DMS53 treated with DMSO at 0.1 percent for 48 hours (cell line): ENCODE results near the gene SPIB.
"Not testable (repeated sequence)": the region's sequence is repeated elsewhere in the genome, so short reads cannot be mapped to it uniquely, and the experiment has no call there.

Experiments
- DNase-seq: peaks from one replicate; lab custom pipeline; 2025; ENCODE audit not compliant: unreplicated experiment; lab: John Stamatoyannopoulos, UW

SPIB gene

DNA sequence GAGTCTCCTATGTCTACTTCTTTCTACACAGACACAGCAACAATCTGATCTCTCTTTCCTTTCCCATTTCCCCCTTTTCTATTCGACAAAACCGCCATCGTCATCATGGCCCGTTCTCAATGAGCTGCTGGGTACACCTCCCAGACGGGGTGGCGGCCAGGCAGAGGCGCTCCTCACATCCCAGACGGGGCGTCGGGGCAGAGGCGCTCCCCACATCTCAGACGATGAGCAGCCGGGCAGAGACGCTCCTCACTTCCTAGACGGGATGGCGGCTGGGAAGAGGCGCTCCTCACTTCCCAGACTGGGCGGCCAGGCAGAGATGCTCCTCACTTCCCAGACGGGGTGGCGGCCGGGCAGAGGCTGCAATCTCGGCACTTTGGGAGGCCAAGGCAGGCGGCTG is 27.8 kb upstream of the SPIB start:
- not testable (repeated sequence) for DNase-seq

GRCh38 chr19:50392759-50393158 is 26.0 kb upstream of the SPIB start:
- DNase-seq: no peak

GRCh38 chr19:50393589-50393988 is 25.1 kb upstream of the SPIB start:
- no peak for DNase-seq

GRCh38 chr19:50394017-50394416 is 24.7 kb upstream of the SPIB start:
- DNase-seq: no peak

GRCh38 chr19:50398675-50399367 is 19.9 kb upstream of the SPIB start:
- DNase-seq: no peak

- DNase-seq: no peak
Measured at GRCh38 chr19:50399368-50399745, 19.4 kb upstream of the SPIB start.

GRCh38 chr19:50401605-50402450 is 16.9 kb upstream of the SPIB start:
- DNase-seq: no peak

DNA sequence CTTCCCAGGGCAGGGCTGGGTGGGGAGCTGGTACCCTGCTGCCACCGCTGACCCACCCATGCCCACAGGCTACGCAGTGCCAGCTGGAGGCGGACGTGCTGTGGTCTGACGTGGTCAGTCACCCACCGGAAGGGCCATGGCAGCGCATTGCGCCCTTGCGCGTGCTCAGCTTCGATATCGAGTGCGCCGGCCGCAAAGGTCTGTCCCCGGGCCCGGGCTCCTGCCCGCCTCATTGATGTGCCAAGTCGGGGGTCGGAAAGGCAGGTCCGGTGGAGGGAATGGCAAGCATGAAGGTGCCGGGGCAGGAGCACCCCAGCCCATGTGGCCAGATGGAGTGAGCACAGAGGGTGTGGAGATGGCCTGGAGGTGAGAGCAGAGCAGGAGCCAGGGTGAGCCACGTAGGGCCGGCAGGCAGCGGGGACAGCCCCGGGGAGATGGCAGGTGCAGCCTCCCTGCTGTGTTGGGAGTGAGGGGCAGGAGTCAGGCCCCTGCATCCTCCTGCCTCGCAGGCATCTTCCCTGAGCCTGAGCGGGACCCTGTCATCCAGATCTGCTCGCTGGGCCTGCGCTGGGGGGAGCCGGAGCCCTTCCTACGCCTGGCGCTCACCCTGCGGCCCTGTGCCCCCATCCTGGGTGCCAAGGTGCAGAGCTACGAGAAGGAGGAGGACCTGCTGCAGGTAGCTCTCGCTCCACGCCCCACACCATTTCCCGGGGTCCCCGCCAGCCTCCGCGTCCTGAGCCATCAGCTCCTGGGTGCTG is 16.0 kb upstream of the SPIB start:
- no peak for DNase-seq

DNA sequence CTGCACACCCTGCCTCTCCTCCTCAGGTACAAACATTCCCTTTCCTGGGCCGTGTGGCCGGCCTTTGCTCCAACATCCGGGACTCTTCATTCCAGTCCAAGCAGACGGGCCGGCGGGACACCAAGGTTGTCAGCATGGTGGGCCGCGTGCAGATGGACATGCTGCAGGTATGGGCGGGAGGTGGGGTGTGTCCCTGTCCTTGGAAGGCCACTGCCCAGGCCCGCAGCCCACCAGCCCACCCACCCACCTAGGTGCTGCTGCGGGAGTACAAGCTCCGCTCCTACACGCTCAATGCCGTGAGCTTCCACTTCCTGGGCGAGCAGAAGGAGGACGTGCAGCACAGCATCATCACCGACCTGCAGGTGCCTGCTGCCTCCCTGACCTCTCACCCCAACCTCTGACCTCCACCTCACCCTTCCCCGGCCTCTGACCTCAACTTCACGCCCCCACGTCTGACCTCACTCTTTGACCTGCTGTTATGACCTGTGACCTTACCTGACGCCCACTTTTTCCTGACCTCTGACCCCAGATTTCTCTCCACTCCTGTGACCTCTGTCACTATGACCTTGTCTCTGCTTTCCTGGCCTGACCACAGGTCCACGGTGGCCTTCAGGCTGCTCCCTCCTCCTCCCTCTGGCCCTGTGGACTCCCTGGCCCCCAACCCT is 12.4 kb upstream of the SPIB start:
- DNase-seq: no peak

DNA sequence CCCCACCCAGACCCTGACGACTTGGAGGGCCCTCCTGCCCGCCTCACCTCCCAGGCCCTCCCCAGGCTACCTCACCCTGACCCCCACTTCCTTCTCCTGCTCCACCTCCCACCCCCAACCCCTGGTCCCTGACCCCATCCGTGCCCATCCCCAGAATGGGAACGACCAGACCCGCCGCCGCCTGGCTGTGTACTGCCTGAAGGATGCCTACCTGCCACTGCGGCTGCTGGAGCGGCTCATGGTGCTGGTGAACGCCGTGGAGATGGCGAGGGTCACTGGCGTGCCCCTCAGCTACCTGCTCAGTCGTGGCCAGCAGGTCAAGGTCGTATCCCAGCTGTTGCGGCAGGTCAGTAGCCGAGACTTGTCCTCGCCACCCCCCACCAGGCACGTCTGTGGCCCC is 11.9 kb upstream of the SPIB start:
- DNase-seq: no peak

DNA sequence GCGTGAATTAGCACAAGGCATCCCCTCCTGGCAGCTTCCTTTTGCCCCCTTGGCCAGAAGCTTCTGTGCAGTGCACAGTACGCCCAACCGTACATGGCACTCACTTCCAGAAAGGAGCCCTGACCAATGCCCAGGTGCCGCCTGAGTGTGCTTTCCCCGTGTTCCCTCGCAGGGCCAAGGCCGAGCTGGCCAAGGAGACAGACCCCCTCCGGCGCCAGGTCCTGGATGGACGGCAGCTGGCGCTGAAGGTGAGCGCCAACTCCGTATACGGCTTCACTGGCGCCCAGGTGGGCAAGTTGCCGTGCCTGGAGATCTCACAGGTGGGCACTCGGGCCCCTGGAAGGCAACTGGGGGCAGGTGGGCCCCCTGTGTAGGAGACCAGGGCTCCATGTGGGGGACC is 9.4 kb upstream of the SPIB start:
- no peak for DNase-seq

DNA sequence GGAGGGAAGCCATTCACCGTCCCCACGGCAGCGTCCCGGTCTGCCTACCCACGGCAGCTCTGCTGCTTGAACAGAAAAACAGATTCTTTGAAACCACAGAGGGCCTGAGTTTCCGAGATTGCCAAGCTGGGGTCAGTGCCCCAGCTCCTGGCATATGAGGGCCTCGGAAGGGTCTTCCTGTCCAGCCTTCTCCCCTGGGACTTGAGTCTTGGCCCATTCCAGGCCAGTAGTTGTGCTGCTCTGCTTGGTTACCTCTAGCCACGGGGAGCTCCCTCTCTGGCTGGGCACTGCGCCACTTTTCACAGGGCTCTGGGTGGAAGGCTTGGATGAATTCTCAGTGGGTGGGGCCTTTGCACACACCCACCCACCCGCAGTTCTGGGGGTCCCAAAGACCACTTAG is 8.6 kb upstream of the SPIB start:
- DNase-seq: no peak

DNA sequence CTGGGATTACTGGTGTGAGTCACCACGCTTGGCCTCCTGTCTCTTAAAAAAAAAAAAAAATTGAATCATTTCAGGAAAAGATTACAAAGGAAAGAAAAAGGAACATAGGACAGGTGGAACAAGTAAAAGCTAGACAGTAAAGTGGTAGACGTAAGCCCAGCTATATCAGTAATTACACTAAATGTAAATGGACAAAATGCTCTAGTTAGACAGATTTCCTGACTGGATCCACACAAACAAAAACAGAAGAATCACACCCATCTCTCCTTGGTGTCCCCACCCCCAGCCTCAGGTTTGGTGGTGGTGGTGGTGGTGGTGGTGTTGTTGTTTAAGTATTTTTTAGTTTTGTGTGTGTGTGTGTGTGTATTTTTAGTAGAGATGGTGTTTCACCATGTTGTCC is 6.3 kb upstream of the SPIB start:
- DNase-seq: no peak

- no peak for DNase-seq
Measured at GRCh38 chr19:50413096-50413495, 5.6 kb upstream of the SPIB start.

DNA sequence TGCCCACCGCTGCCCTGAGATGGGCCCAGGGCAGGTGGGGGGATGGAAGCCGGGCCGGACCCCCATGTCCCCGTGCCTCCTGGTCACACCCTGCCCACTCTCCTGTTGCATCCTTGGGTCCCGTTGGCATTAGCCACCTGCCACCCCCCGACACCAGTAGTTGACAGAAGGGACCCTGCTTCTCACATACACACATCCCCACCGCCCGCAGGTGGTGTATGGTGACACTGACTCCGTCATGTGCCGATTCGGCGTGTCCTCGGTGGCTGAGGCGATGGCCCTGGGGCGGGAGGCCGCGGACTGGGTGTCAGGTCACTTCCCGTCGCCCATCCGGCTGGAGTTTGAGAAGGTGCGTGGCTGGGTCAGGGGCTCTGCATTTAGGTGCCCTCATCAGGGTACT is 5.2 kb upstream of the SPIB start:
- no peak for DNase-seq

DNA sequence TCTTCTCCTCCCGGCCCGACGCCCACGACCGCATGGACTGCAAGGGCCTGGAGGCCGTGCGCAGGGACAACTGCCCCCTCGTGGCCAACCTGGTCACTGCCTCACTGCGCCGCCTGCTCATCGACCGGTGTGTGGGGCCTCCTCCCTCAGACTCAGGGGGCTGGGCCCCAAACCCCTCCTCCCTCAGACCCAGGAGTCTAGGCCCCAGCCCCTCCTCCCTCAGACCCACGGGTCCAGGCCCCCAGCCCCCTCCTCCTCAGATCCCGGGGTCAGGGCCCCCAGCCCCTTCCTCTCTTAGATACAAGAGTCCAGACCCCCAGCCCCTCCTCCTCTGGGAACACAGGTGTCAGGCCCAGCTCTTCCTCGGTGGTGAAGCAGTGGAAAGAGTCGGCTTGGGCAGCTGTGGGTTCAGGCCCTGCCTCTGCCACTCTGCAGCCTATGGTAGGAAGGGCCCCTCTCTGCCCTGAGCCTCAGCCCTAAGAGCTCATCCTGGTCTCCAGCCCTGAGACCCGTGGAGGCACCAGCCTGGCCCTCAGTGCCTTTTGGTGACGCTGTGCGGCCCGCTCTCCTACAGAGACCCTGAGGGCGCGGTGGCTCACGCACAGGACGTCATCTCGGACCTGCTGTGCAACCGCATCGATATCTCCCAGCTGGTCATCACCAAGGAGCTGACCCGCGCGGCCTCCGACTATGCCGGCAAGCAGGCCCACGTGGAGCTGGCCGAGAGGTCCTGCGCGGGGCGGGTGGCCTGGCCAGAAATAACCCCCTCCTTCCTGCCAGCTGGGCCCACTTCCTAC is 3.7 kb upstream of the SPIB start:
- no peak for DNase-seq

DNA sequence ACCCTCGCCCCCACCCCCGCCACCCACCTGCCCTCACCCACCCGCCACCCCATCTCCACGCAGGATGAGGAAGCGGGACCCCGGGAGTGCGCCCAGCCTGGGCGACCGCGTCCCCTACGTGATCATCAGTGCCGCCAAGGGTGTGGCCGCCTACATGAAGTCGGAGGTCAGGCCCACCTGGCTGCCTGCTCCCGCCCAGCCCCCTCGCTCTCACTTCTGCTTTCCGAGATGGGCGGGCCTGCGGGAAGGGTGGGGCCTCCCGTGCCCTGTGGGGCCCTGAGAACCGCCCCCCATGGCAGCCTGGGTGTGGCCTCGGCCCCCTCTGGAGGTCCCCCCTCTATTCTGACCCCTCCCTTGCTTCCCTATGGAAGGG is 3.1 kb upstream of the SPIB start:
- no peak for DNase-seq

DNA sequence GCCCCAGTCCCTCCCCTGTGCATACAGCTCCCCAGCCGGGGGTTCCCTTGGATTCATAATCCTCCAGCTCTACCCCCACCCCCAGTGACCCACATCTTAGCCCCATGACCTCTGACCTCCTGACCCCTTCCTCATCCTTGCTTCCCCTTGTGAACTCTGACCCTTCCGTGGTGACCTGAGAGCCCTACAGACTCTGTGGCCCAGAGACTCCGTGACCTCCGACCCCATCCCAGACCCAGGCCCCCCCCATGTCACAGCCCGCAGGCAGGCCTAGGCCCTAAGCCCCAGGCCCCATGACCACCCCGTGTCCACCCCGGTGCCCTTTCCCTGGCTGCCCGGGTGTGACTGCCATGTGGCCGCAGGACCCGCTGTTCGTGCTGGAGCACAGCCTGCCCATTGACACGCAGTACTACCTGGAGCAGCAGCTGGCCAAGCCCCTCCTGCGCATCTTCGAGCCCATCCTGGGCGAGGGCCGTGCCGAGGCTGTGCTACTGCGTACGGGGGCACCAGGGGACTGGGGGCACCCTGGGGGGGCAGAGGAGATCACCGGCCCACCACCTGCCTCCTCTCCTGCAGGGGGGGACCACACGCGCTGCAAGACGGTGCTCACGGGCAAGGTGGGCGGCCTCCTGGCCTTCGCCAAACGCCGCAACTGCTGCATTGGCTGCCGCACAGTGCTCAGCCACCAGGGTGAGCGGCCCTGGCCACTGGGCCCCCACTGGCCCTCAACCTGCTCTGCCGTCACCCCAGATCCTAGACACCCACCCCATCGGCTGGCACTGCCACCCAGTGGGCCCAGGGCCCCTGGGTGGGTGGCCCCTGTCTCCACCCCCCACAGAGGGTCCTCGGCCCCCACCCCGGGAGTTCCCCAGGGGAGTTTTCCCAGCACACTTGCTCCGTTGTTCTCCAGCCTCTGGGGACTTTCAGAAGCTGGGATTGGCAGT is 2.4 kb upstream of the SPIB start:
- DNase-seq: no peak
